GM19240 (cell line): Measurements from ENCODE around the gene FBXO15.

ENCODE experiments used
- DNase-seq: peaks from one replicate; pipeline ENCODE4 v3.0.0; 2011; ENCODE audit warnings: low spot score; ENCODE audit not compliant: insufficient read length

The FBXO15 gene, protein sequence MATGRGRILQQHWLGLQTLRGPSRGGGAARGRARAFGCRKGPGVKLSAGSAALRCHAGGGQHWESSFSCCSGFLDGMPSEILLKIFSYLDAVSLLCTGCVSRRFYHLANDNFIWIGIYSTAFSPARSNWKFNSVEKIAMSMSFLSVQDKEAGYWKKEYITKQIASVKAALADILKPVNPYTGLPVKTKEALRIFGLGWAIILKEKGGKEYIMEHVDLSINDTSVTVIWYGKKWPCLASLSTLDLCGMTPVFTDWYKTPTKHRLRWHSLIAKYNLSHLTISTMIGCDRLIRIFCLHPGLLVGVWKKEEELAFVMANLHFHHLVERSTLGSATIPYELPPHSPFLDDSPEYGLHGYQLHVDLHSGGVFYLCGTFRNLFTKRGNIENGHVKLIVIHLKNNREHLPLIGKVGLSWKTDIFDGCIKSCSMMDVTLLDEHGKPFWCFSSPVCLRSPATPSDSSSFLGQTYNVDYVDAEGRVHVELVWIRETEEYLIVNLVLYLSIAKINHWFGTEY

DNA sequence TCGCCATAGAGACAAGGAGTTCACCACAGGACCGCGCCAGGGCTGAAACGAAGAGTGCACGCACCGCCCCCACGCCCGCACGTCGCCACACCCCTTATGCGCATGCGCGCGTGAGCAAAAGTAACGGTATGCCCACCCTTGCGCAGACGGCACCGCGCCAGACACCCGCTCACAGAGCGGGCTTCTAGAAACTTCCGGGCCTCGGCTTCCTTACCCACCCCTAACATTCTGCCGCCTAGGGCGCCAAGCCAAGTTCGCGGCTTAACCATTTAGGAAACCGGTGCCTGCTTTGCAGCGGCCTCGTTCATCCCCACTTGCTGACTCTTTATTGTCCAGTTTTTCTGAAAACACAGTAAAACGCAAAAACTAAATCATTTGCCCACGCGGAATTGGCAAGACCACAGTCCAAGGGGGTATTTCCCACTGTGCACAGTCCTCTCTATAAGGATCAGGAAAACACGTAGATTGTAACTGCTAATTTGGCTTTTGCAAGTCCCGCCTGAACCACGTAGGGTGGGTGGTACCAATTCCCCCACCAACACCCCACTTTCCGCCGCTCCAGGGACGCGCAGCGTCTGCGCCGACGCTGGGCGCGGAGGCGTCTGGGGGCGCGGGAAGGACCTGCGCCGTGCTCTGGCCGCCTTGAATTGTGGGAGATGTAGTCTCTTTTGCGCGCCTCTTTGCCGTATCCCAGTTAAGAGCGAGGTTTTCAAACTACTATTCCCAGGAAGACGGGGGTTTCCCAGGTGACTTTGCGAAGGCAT, at the start of gene FBXO15, which contains the start of gene TIMM21:
FBXO15 (minus strand) TSS at position 56 of the 764 bp plus-strand sequence; CDS start at position 7, 49 bp downstream.
TIMM21 (plus strand) TSS at position 745 of the 764 bp plus-strand sequence. CDS start 286 bp downstream, outside the sequence.
- peak; percentile 82 for DNase-seq

DNA sequence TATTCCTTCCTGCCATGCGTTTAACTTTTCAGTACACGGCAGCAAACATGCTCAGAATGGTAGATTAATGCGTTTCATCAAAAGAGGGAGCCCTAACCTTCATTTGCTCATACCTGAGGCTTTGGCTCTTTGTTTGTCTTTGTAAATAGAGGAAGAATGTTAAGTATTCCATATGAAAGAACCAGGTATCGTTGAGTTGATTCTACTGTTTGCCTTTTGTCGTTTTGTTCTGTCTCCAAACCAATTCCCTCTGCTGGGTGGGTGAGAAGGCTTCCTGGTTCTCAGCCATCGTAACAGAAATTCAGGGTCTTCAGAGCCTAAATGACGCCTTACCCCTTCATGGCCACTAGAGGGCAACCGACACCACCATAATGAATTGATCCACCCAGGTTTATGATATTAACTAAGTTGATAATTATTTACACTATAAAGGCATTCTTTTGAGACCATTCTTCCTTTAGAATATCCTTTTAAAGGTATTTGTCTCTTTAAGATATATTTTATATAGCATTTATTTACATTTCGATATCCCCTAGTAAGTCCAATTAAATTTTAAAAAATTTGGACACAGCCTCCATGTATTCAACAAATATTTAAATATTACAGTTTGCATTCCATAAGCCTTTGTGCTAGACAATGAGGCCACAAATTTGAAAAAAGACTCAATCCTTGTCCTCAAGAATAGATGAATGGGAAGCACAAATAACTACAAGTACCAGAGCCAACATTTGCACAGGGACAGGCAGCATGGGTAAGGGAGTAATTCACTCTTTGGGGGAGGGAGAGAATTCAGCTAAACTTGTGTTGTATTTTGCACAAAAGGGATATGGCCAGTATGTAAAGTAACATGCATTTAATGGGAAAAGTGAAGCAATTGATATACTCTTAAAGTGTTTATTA, 48.8 kb upstream of the FBXO15 start:
- DNase-seq: peak; percentile 64

DNA sequence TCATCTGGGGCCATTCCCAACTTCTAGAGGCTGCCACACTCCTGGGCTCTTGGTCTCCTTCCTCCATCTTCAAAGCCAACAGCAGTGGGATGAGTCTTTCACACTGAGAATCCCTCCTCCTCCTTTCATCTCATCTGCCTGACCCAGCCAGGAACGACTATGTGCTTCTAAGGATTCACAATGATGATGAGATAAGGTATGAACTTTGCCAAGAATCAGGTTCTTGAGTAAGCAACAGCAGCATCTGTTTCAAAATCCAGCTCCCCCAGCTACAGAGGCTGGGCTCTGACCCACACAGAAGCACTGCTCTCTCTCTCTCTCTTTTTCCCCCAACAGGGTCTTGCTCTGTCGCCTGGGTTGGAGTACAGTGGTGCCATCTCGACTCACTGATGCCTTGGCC, 47.1 kb upstream of the FBXO15 start:
- no peak for DNase-seq

DNA sequence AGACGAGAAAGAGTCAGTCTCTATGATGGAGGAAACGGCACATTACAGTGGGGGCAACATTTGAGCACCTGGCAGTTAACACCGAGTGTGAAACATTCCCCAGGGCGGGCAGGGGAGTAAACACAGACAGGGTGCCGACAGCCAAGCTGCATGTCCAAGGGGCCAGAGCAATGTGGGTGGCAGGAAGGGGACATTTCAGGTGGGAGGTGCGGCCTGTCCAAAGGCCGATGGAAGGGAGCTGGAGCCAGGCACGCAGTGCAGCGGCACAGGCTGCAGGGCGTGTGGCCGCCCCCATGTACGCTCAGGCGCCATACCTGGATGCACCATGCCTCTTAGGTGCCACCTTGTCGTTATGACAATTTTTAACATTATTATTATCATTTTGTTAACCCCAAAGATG, 43.9 kb upstream of the FBXO15 start:
- DNase-seq: no peak

DNA sequence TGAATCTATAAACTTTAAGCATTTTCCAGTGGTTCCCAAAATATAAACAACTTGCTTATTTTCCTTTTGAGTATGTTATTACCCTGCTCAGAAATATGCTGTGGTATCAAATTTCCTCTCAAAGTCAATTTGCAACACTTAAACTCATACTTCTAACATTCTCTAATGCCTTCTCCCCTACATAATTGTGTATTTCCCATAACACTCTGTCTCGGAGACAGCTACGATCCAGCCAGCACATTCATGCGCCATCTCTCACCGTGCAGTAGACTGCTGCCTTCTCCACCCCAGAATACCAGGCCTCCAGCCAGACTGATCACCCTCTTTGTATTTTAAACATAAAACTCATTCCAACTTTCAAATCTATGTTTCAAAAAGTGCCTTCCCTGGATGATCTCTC, 42.5 kb upstream of the FBXO15 start:
- DNase-seq: no peak

DNA sequence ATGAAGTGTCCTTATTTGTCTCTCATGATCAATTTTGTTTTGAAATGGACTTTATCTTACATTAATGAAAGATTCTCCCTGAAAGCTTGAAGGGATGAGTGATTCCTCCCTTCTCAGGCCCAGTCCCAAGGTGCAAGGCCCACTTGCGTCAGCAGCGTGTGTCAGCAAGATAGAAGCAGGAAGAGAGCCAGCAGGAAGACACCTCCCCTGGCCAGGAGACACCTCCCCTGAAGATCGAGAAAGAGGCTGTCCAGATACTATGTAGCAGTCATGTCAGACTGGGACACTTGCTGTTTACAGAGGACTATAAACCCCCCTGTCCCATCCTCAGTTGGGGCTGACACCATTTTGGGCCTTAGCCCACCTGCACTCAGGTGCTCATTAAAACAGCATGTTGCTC, 39.0 kb upstream of the FBXO15 start:
- no peak for DNase-seq

DNA sequence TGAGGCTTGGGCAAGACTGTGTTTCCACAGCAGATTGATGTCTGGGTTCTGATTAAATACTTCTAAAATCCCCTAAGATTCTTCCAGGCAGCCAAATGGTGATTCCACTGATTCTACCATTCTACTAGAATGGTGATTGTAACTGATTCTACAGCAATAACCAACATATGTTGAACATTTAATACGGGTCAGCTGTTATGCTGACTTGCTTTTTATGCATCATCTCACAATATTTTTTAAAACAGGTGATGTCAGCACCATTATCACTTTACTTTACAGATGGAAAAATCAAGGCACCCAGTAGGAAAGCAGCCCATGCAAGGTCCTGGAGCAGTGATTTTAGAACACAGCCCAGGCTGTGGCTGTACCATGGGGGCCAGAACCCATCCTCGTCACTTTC, 38.2 kb upstream of the FBXO15 start:
- no peak for DNase-seq

DNA sequence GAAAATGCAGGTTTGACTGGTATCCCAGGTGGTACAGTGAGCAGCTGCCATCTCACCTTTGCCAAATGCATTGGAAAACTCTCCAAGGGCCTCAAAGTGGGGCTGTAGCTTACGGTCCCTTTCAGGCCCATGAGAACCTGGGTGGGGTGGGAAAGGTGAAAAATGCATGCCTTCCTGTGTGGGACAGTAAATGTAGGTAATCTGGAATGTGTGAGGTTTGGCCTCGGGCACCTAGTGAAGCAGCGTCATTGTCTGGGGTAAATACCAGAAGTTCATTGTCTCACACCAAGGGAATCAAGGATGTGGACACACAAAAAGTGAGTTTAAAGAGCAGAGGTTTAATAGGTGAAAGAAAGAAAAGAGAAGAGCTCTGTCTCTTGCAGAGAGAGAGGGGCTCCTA, 37.2 kb upstream of the FBXO15 start:
- DNase-seq: no peak

DNA sequence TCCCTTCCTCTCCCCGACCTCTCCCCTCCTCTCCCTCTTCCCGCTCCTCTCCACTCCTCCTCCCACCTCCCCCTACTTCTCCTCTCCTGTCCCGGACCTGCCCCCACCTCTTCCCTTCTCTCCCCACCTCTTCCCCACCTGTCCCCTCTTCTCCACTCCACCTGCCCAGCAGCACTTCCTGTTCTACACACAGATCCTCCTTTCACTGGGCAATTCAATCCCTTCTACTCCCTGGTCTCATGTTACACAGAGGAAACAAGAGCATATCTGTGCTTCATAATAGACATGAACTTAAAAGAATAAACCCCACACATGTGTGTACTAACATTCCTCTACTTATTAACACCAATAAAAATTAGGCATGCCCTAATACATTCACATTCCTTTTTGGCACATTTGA, 35.5 kb upstream of the FBXO15 start:
- no peak for DNase-seq

DNA sequence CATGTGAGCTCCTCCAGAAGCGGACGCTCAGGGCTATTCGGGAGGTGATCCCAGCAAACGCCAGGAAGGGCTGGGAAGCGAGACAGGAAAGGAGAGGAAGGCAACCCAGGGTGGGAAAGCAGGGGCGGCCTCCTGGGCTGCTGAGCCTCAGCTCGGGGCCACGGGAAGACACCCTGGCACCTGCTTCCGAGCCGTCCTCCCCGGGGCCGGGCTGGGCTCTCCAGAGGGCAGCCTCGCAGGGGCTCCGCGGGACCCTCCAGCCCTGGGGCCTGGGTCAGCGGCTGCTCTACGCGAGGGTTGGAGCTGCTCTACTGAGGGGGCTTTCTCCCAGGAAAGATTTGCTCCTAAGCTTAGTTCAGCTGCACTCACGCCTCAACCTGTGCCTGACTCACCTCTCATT, 34.7 kb upstream of the FBXO15 start:
- DNase-seq: no peak

DNA sequence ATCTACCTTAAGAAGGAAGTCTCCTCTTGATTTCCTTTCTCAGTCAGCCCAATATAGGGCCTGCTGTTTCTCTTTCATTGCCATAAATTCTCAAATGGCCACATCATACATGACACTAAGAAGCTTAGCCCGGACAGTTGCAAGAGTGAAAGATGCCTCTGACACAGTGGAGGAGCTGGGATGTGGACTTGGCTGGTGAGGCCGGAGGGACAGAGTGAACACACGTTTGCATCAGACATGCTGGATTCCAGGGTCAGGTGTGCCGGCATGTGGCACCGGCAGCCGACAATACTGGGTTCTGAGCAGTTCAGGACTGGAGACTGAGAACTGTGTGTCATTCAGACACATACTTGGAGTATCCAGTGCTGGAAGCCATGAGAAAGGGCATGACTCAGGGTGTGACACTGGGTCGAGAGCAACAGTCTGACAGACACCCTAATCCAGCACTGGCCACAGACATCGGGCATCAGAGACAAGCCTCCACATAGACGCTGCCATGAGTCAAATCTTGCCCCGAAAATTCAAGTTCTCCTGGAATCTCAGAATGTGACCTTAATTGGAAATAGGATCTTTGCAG, 32.1 kb upstream of the FBXO15 start:
- DNase-seq: no peak

DNA sequence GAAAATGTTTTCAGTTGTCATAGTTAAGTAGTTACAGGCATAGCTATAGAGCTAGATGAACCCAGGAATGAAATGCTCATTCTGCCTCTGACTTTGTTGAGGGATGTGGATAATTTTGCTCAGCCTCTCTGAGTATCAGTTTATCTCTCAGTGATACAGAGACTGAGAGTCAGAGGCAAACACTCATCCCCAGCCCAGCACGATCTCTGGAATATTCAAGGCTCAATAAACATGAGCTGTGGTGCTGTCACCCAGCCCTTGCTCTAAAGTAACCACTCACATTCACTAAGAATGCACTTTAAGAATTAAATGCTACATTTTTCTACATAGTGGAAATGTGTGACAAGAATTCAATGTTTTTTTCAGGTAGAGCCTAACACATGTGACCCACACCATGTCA, 31.2 kb upstream of the FBXO15 start:
- DNase-seq: no peak

DNA sequence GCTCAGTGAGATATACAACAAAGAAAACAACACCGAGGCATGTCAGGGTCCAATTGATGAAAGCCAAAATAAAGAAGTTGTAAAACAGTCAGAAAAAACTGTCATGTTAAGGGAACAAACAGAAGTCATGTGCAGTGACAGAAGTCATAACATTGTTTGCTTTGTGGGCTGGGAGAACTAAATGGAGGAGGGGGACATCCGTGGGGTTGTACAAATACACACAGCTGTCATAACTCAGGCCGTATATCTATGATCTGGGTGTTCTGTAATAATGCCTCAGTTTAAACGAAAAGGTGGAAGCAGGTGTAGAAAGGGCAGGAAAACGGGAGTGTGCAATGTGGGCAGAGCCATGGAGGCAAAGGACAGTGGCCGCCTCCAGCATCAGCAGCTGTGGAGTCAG, 28.0 kb upstream of the FBXO15 start:
- no peak for DNase-seq

DNA sequence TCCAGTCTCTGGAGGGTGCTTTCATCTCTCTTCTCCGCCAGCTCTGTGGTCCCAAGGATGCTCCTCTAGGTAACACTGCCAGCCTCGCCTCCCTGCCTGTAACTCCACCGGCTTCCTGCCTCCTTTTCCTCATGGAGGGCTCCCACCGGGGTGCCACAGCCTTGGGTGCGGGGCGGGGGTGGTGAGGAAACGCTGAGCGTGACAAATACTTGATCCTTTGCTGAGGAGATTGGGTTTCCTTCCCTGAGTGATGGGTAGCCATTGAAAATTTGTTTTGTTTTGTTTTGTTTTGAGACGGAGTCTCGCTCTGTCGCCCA, 25.8 kb upstream of the FBXO15 start:
- DNase-seq: no peak

DNA sequence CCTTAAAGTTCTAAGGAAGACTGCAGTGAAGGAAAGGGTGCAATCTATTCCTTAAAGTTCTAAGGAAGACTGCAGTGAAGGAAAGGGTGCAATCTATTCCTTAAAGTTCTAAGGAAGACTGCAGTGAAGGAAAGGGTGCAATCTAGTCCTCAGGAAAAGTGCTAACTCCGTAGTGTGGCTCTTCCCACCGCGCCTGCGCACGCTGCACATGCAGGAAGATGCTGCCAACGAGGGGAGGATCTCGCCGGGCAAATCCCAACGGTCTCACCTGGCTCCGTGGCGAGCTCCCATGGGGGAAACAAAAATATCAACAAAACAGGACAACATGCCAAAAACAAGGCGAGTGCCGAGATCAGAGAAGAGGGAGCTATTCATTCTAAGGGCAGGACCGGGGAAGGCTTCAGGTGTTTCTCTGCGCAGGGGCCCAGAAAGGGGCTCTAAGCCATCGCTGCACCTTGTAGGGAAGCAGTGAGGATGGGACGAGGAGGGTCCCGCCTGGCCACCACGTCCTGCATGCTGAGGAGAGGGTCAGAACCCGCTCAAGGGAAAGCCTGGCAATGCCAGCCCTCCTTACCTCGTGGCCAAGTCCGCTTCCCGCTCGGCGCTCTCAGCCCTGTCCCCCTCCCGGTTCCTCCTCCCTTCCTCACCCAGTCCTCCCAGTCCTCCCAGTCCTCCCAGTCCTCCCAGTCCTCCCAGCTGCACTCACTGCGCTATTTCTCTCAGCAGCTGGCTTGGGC, 25.2 kb upstream of the FBXO15 start:
- no peak for DNase-seq

DNA sequence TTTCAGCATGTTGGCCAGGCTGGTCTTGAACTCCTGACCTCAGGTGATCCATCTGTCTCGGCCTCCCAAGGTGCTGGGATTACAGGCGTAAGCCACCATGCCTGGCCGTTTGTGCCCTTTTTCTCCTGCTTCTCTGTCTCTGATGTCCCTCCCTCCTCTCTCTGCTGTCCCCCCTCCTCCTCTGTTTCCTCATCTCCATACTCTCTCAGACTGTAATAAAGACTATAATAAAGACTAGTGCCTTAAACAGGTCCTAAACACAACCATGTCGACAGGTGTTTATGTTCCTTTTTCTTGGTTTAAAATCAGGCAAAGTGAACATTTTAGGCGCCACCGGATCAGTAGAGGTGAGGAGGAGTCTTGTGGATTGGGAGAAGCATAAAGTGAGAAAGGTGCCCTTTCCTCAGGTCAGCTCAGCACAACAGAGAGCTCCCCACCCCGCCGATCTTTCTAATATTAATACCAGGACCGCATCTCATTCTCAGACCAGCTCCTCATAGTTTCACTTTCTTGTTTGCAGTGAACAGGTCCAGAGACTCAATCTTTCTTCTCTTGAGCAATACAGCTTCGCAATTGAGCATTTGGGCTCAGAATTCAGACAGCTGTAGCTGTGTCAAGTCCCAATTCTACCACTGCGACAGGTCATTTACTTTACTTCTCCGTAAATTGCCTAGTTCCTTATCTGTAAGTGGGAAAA, 24.4 kb upstream of the FBXO15 start:
- no peak for DNase-seq

DNA sequence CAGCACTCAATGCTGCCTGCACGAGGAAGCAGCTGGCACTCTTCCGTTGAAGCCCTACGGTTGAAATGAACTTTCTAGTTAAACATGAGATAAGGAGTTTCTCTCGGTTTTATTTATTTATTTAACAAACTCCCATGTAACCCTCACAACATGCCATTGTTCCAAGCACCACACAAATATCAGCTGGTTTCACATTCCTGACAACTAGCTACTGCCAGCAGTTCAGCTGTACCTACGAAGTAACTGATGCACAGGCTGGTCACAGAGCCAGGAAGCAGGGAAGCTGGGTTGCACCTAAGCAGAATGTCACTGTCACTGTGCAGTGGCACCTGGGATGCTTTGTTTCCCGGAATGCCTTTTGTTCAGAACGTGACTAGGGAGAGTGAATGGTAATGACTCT, 18.8 kb upstream of the FBXO15 start:
- no peak for DNase-seq

DNA sequence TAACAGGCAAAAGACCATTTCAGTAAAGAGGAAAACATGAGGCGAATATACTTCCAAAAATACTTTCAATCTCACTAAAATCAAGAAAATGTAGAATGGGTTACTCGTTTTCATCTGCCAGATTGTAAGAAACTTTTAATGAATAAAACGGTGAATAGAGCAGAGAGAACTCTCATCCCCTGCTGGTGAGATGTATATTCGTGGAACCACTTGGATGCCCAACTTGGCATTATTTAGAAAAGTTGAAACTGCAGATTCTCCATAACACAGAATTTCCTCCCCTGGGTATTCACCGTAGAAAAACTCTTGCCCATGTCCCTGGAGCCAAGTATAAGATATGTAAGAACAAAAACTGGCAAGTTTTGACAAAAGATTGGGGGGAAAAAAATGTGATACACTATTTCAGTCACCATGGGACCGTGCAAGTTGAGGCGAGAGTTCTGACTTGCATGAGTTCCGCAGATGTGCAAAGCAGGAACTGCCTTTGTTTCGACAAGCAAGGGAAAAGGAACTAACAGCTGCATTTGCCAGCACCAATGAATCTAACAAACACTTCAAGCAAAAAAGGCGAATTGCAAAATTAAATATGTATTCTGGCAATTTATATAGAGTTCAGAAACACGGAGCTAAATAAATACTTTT, 15.5 kb upstream of the FBXO15 start:
- no peak for DNase-seq

DNA sequence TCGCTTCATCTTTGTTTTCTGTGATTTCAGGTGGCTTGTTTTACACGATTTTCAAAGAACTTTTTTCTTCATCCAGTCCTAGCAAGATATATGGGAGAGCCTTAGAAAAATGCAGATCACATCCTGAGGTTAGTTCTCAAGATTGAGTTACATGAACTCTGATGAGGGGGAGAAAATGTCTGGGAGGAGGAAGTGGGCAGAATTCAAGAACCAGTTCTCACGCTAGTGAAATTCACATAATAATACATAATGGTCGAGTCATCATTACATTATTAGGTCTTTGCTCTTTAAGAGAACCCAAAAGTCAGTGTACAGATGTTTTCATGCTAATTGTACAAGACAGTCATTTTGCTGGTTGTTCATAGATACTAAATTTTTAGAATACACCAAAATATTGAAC, 7.6 kb upstream of the FBXO15 start:
- no peak for DNase-seq
